H1 (cell line): ENCODE results near the gene INHBA. TPM values are rescaled to one million over a fixed set of nuclear protein-coding genes. Genes with fewer than 3 reads are reported as not detected.

Experiments used
- CTBP2 ChIP-seq: IDR thresholded peaks from 2 replicates; pipeline ENCODE4 v1.7.0; 2011; ENCODE audit warnings: borderline replicate concordance, mild to moderate bottlenecking, moderate library complexity, mixed read lengths, low read length; ENCODE audit not compliant: insufficient read depth, insufficient read length
- EGR1 ChIP-seq: IDR thresholded peaks from 2 replicates; pipeline ENCODE4 v1.6.1; 2011; ENCODE audit warnings: low read depth, low read length, borderline replicate concordance
- FOSL1 ChIP-seq: IDR thresholded peaks from 2 replicates; pipeline ENCODE4 v1.6.1; 2011; ENCODE audit warnings: mild to moderate bottlenecking, low read depth, low read length, moderate library complexity; ENCODE audit not compliant: insufficient read depth
- GTF2F1 ChIP-seq: IDR thresholded peaks from 2 replicates; pipeline ENCODE4 v1.6.1; 2012; ENCODE audit warnings: low read depth, low read length, improper control_type of control experiment, borderline replicate concordance
- PHF8 ChIP-seq: fragments of 200-600 bp; sonication (generic); conservative IDR thresholded peaks from 2 replicates; pipeline ENCODE4 v1.7.1; 2012; ENCODE audit warnings: low read depth, mild to moderate bottlenecking, inconsistent platforms, low read length, moderate library complexity
- SUZ12 ChIP-seq: fragments of 200-600 bp; sonication (generic); IDR thresholded peaks from 2 replicates; pipeline ENCODE4 v1.6.1; 2012; ENCODE audit warnings: mild to moderate bottlenecking, inconsistent platforms, low read length, moderate library complexity, mixed read lengths
- polyA plus RNA-seq, 7 experiments: library from polyadenylated mRNA; depleted of rRNA in 3 of 7; stranded (reverse) in 5 of 7; unstranded in 2 of 7; fragments of >200 nt in 5 of 7; fragments of 200-250 nt in 2 of 7; gene quantifications; 1 replicate in 5 of 7; 2 replicates in 1 of 7; 4 replicates in 1 of 7; pipeline versions ENCODE4 v1.2.1 to v1.2.3, GENCODE V29; 2011 to 2013; ENCODE audit warnings: missing spikeins in 2 of 7, mixed read lengths in 2 of 7
- total RNA-seq: library from RNA; stranded (reverse); fragmentation: NEBNext Ultra II Directional; extraction: Animal tissue kit (Norgen Biotek cat#: 25700); gene quantifications from 2 replicates; pipeline ENCODE4 v1.2.1, GENCODE V29; 2021
- TF ChIP-seq, protein P1 (sequence below): IDR thresholded peaks from 2 replicates; pipeline ENCODE4 v1.6.1; 2011; ENCODE audit warnings: low read length, improper control_type of control experiment

INHBA gene
- total and polyA plus RNA-seq, 2 of the 8 experiments (the other 6 are each of a cell fraction or from before 2014, with no cell fraction given), result 1.1 to 2.7 TPM

DNA sequence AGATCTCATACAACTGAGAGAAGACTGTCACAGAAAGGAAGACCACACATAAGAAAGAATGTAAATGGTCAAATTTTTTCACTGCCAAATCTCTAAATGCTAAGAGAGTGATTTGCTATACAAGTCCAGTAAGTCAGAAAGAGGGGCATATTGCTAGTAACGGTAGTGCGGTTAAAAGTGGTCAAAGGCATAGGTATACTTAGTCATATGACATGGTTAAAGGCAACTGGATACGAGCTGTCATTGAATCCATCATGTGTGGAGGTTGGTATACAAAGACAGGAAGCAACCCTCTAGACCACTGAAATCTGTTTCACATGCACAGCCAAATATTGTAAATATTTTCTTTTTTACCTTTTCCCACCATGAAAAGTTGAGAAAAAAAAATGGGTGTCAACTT lies 4.8 kb downstream of the INHBA start (continued):
- TF ChIP-seq EGR1 (no peak), CTBP2 (no peak), FOSL1 (no peak), SUZ12 (no peak), GTF2F1 (no peak), PHF8 (no peak)
- TF ChIP-seq, protein P1, sequence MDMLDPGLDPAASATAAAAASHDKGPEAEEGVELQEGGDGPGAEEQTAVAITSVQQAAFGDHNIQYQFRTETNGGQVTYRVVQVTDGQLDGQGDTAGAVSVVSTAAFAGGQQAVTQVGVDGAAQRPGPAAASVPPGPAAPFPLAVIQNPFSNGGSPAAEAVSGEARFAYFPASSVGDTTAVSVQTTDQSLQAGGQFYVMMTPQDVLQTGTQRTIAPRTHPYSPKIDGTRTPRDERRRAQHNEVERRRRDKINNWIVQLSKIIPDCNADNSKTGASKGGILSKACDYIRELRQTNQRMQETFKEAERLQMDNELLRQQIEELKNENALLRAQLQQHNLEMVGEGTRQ, result no peak
